ENCODE measurements around the gene CLTB.

The CLTB gene

GRCh38 chr5:176368726-176369125 is 47.6 kb downstream of the CLTB start:
- DNase-seq (no peak), ATAC-seq (replicated peaks) (no peak)
- peaks cover 20 to 29% of the 10 kb centered on the region in 2 donors for H3K4me1 Mint-ChIP-seq
- no peak overlapping the region for H3K27ac Mint-ChIP-seq
- no peak overlapping the region for H3K4me3 Mint-ChIP-seq
- no peaks in the 10 kb centered on the region for H3K9me3 Mint-ChIP-seq
- H3K27me3 Mint-ChIP-seq = no peaks in the 10 kb centered on the region
- H3K36me3 Mint-ChIP-seq = peaks cover 28 to 48% of the 10 kb centered on the region in 2 donors

DNA sequence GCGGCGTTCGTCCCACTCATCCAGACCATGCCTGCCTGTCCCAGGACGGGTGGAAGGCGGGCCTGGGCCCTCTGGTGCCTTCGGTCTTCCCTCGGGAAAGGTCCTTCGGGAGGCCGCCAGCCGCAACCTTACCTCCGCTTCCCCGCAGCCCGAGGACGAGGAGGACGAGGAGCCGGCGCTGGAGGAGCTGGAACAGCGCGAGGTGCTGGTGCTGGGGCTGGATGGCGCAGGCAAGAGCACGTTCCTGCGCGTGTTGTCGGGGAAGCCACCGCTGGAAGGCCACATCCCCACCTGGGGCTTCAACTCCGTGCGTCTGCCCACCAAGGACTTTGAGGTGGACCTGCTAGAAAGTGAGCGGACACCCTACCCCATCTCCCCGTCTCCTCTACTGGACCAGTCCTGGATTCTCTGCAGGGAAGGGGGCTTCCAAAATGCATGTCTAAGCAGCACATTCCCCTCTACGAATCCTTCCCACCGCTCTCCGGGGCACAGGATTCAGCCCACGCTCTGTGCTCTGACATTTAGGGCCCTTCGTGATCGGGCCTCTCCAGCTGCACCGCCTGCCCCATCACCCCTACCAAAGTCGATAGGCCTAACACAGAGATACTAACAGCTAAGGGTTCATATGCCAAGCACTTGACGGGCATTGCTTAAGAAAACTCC is 50.0 kb downstream of the CLTB start:
- Mint-ChIP-seq H3K36me3 (peaks cover 25 to 30% of the 10 kb centered on the region in 2 donors), H3K27ac (peak overlapping the region; percentile 88), H3K9me3 (no peaks in the 10 kb centered on the region), H3K27me3 (no peaks in the 10 kb centered on the region), H3K4me1 (peaks cover 20 to 38% of the 10 kb centered on the region in 2 donors), H3K4me3 (peak overlapping the region; percentile 80 to 88)
- DNase-seq = no peak
- ATAC-seq (replicated peaks) = no peak

GRCh38 chr5:176365351-176366231 is 50.7 kb downstream of the CLTB start, which contains the start of gene ARL10:
ARL10 (plus strand) TSS chr5:176365487; CDS start chr5:176365564, 77 bp downstream.
- DNase-seq (peak; percentile 68), ATAC-seq (replicated peaks) (peak; percentile 51 to 61)
- peak within 1 kb of the TSS; percentile 83 to 88 for H3K4me3 Mint-ChIP-seq
- no peaks in the 10 kb centered on the region for H3K27me3 Mint-ChIP-seq
- no peaks in the 10 kb centered on the region for H3K9me3 Mint-ChIP-seq
- H3K27ac Mint-ChIP-seq = peak within 1 kb of the TSS; percentile 79
- peaks cover 20 to 38% of the 10 kb centered on the region in 2 donors for H3K4me1 Mint-ChIP-seq
- H3K36me3 Mint-ChIP-seq = peaks cover 25 to 26% of the 10 kb centered on the region in 2 donors

DNA sequence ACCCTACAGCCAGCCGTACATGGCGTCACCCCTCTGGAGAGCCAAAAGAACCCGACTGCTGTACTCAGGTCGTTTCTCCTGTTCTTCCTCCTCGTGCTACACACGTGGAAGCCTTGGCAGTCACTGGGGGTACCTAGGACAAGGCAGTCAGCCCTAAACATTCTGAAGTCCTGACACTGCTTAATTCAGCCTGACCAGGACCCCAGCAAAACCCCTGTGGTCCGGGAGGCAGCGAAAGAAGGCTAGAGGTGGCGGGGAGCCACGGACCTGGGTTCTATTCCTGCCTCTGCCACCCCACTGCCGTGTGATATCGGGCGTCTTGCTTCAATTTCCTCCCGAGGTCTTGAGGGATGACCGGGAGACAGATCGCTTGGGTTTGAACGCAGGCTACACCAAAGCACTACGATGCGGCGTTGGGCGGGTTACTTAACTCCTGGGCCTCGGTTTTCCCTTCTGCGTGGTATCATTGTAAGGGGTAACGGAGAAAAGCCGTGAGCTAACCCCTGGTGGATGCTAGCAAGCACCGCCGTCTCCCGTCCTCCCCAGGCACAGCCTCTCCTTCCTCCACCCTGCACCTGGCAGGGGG is 51.5 kb downstream of the CLTB start:
- DNase-seq = no peak
- no peaks in the 10 kb centered on the region for H3K27me3 Mint-ChIP-seq
- ATAC-seq (replicated peaks) = no peak
- H3K36me3 Mint-ChIP-seq = peaks cover 22% of the 10 kb centered on the region in 2 donors
- no peaks in the 10 kb centered on the region for H3K9me3 Mint-ChIP-seq
- H3K4me1 Mint-ChIP-seq = peaks cover 20 to 39% of the 10 kb centered on the region in 2 donors
- H3K4me3 Mint-ChIP-seq = peak overlapping the region; percentile 83 to 88
- H3K27ac Mint-ChIP-seq = peak overlapping the region; percentile 79

DNA sequence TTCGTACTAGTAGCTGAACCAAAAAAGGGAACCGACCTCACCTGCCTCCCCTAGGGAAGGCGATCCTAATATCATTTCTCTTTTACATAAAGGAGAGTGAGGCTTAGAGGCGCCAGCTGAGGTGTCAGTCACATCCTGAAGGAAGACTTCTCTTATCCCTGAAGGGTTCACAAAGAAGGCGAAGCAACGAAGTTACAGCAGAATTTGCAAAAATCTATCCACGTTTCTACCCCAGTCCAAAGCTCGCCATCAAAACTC is 54.2 kb downstream of the CLTB start:
- peak overlapping the region; percentile 98 for H3K27ac Mint-ChIP-seq
- peak; percentile 41 for DNase-seq

DNA sequence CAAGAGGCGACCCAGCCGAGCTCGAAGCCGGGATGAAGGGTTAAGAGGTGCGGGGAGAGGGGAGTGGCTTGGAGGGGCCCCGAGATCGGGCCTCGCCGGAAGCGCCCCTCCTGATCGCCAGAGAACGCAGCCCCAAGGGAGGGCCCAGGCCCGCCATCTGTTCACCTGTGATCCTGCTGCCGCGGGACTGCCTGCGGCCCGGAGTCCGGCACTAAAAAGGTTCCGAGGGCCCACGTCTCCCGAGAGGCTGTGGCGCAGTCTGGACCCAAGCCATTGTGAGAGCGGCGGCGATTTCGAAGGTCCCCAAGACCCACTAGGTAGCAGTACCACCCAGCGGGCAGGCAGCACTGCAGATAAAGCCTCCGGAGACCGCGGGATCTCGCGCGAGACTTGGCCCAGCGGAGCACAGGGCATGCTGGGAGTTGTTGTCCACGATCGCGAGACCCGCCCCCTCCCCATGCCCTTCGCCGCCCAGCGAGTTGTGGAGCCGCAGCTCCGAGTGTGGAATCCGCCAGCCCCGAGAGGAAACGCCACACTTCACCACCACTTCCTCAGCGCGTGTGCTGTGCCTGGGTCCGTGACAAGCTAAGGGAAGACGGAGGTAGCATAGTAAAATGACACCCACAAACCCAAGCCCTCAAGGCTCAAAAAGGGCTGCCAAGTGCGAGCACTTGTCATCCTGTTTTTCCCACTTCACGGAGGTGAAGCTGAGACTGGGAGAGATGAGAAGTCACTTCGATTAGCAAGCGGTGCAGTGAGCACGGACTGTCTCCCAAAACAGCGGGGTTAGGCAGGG is 54.7 kb downstream of the CLTB start, which contains the start of gene KIAA1191:
TSS of gene KIAA1191 (minus strand) at position 328 of the 796 bp plus-strand sequence. CDS start 2,256 bp downstream, outside the sequence.
- H3K27me3 Mint-ChIP-seq = no peaks in the 10 kb centered on the region

More for the DNA sequence above, 54.2 kb downstream of the CLTB start:
- Mint-ChIP-seq H3K9me3 (no peaks in the 10 kb centered on the region), H3K36me3 (peaks cover 11 to 16% of the 10 kb centered on the region in 2 donors), H3K4me1 (peaks cover 22 to 47% of the 10 kb centered on the region in 2 donors), H3K27me3 (no peaks in the 10 kb centered on the region), H3K4me3 (peak overlapping the region; percentile 96 to 100)
- peak; percentile 60 to 62 for ATAC-seq (replicated peaks)

GRCh38 chr5:176360894-176361436 is 55.4 kb downstream of the CLTB start:
- DNase-seq = no peak
- ATAC-seq (replicated peaks) = peak; percentile 3 to 6
- Mint-ChIP-seq H3K27ac (peak overlapping the region; percentile 98), H3K4me1 (peaks cover 18 to 40% of the 10 kb centered on the region in 2 donors), H3K36me3 (peaks cover 8 to 13% of the 10 kb centered on the region in 2 donors), H3K27me3 (no peaks in the 10 kb centered on the region), H3K9me3 (no peaks in the 10 kb centered on the region), H3K4me3 (peak overlapping the region; percentile 96 to 100)

More for the DNA sequence above, 54.7 kb downstream of the CLTB start, which contains the start of gene KIAA1191:
- H3K4me3 Mint-ChIP-seq = peak within 1 kb of the TSS; percentile 96 to 100
- H3K9me3 Mint-ChIP-seq = no peaks in the 10 kb centered on the region
- peaks cover 20 to 43% of the 10 kb centered on the region in 2 donors for H3K4me1 Mint-ChIP-seq
- ATAC-seq (replicated peaks) = peak; percentile 87 to 91
- H3K27ac Mint-ChIP-seq = peak within 1 kb of the TSS; percentile 98
- DNase-seq = peak; percentile 89
- H3K36me3 Mint-ChIP-seq = peaks cover 11 to 16% of the 10 kb centered on the region in 2 donors

DNA sequence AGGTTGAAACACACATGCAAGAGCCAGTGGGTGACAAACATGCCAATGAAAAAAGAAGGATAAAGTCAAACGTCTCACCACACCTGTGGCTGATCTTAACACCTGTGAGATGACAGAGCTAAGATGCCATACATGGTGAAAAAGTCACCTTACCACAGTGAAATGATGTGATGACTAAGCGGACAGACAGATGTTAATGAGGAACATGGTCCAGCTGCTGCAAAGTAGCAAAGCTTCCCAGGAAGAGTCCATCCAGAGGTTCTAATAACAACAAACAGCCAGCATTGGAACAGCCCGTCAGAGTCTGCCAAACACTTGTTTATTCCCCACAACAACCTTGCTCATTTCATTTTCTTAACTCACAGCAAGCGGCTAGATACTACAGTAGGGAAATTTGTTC is 56.7 kb downstream of the CLTB start:
- no peaks in the 10 kb centered on the region for H3K9me3 Mint-ChIP-seq
- ATAC-seq (replicated peaks) (no peak), DNase-seq (no peak)
- H3K27me3 Mint-ChIP-seq = no peaks in the 10 kb centered on the region
- peak overlapping the region in 1 of 2 donors; percentile 25 for H3K4me3 Mint-ChIP-seq
- H3K4me1 Mint-ChIP-seq = peaks cover 18 to 45% of the 10 kb centered on the region in 2 donors
- no peak overlapping the region for H3K27ac Mint-ChIP-seq
- peaks cover 12 to 17% of the 10 kb centered on the region in 2 donors for H3K36me3 Mint-ChIP-seq

DNA sequence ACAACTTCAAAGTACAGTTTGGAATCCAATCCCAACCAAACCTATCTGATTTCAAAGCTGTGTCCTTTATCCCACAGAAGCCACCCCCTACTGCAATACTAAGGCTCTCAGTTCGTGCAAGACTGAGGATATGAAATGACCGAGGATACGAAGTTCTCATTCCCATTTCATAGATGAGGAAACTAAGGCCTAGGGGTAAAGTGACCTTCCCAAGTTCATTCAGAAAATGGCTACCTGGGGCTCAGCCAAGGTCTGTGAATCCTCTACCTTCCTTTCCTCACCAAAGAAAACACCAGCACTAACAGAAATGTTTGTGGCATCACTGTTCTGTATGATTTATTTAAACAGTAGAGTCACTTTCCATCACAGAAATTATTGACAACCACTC is 60.2 kb downstream of the CLTB start:
- peaks cover 29 to 41% of the 10 kb centered on the region in 2 donors for H3K4me1 Mint-ChIP-seq
- H3K36me3 Mint-ChIP-seq = peaks cover 22 to 32% of the 10 kb centered on the region in 2 donors
- no peaks in the 10 kb centered on the region for H3K27me3 Mint-ChIP-seq

GRCh38 chr5:176355400-176356178 is 60.8 kb downstream of the CLTB start:
- H3K4me1 Mint-ChIP-seq = peaks cover 29 to 41% of the 10 kb centered on the region in 2 donors
- no peak overlapping the region for H3K27ac Mint-ChIP-seq
- no peak for DNase-seq
- no peaks in the 10 kb centered on the region for H3K9me3 Mint-ChIP-seq
- no peaks in the 10 kb centered on the region for H3K27me3 Mint-ChIP-seq
- H3K36me3 Mint-ChIP-seq = peaks cover 25 to 35% of the 10 kb centered on the region in 2 donors
- no peak for ATAC-seq (replicated peaks)
- H3K4me3 Mint-ChIP-seq = no peak overlapping the region

More for the DNA sequence above, 60.2 kb downstream of the CLTB start:
- no peak for ATAC-seq (replicated peaks)
- H3K9me3 Mint-ChIP-seq = no peaks in the 10 kb centered on the region
- no peak for DNase-seq
- no peak overlapping the region for H3K27ac Mint-ChIP-seq
- H3K4me3 Mint-ChIP-seq = no peak overlapping the region

DNA sequence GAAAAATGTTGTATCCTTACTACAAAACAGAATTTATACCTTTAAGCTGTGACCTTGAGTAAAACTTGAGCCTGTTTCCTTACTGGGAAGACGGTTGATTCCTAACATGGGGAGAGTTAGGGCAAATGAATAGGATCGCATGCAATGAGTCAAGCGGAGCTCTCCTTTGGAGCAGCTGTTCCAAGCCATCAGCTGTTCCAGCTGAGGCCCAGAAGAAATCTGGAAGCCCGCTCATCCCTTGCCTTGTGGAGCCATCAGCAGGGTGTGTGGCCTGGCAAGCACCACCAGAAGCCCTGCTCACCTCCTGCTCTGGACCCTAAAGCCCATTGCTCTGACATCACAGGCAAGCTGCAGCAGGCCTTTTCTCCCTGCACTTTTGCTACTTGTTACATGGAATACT is 62.8 kb downstream of the CLTB start:
- peaks cover 25 to 35% of the 10 kb centered on the region in 2 donors for H3K4me1 Mint-ChIP-seq
- H3K27me3 Mint-ChIP-seq = no peaks in the 10 kb centered on the region
- H3K36me3 Mint-ChIP-seq = peaks cover 38 to 52% of the 10 kb centered on the region in 2 donors
- no peak overlapping the region for H3K27ac Mint-ChIP-seq
- no peaks in the 10 kb centered on the region for H3K9me3 Mint-ChIP-seq
- no peak for DNase-seq
- ATAC-seq (replicated peaks) = no peak
- no peak overlapping the region for H3K4me3 Mint-ChIP-seq

DNA sequence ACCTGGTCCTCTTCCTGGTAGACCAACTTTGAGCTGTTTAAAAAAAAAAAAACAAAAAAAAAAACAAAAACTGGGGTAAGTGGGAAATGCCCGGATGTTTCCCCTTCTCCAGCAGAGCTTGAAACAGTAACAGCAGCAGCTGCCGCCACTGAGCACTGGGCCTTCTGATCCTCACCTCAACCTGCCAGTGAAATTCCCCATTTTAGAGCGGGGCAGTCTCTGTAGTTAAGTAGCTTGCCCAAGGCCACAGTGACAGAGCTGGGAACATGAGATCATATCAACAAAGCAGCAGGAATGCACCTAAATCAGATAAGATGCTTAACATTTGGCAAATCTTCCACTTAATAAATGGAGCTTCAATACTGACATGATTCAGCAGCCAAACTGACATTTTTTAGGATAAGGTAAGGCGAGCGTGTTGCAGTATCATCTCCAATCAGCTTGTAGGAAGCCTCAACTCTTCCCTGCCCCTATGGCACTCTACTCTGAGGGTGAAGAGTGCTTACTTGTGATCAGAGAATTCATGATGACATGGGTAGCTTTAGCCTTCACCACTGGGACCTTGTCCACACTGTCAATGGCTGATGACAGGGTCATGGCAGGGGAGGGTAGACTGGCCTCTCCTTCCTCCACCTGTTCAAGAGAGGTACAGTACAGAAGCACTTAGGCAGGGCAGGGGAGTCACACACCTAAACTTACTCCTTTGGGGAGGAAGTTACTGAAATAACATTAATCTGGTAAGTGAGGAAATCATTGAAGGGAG is 64.0 kb downstream of the CLTB start:
- no peak for DNase-seq
- Mint-ChIP-seq H3K4me1 (peaks cover 20 to 24% of the 10 kb centered on the region in 2 donors), H3K36me3 (peaks cover 43 to 54% of the 10 kb centered on the region in 2 donors), H3K27me3 (no peaks in the 10 kb centered on the region), H3K9me3 (no peaks in the 10 kb centered on the region), H3K27ac (peak overlapping the region; percentile 62), H3K4me3 (no peak overlapping the region)
- peak in 1 of 2 donors; percentile 76 for ATAC-seq (replicated peaks)

Measured in stimulated activated naive B cell treated with anti-CD40 and anti-IgM and Interleukin-4, amounts not matched to agents 10 μg/mL and 1 μg/mL and 100 μg/mL, for 72 hours (primary cell).